Duodenal mucosa (tissue), 2 donors: Measurements from ENCODE around the gene GNAL.

Experiments
- H3K27ac ChIP-seq: one replicate; pipeline ENCODE4 v1.7.0; 2013; ENCODE audit warnings: low read depth, low read length
- H3K27me3 ChIP-seq, 2 donors: one replicate each; pipeline ENCODE4 v1.7.0; 2013; ENCODE audit warnings: low read length in 2 of 2, control low read depth in 1 of 2; ENCODE audit not compliant: insufficient read depth in 2 of 2, control insufficient read depth in 1 of 2
- H3K36me3 ChIP-seq, 2 donors: one replicate each; pipeline ENCODE4 v1.7.0; 2013; ENCODE audit warnings: low read length in 2 of 2, control low read depth in 1 of 2; ENCODE audit not compliant: insufficient read depth in 2 of 2, control insufficient read depth in 1 of 2
- H3K4me1 ChIP-seq, 2 donors: one replicate each; pipeline ENCODE4 v1.7.0; 2013; ENCODE audit warnings: low read length in 2 of 2, control low read depth in 1 of 2; ENCODE audit not compliant: insufficient read depth in 2 of 2, control insufficient read depth in 1 of 2
- H3K4me3 ChIP-seq, 2 donors: one replicate each; pipeline ENCODE4 v1.7.0; 2013; ENCODE audit warnings: low read length in 2 of 2, low read depth in 1 of 2
- H3K9ac ChIP-seq, 2 donors: one replicate each; pipeline ENCODE4 v1.7.0; 2013; ENCODE audit warnings: low read length in 2 of 2, low read depth in 1 of 2
- H3K9me3 ChIP-seq, 2 donors: one replicate each; pipeline ENCODE4 v1.7.0; 2013; ENCODE audit warnings: low read length in 2 of 2, control low read depth in 1 of 2; ENCODE audit not compliant: control insufficient read depth in 1 of 2

GNAL gene

GRCh38 chr18:11834772-11835171 is 145.7 kb downstream of the GNAL start:
- no peaks in the 10 kb centered on the region for H3K4me1 ChIP-seq
- no peak overlapping the region for H3K9ac ChIP-seq
- H3K27ac ChIP-seq, result no peak overlapping the region
- H3K9me3 ChIP-seq, result no peaks in the 10 kb centered on the region
- no peaks in the 10 kb centered on the region for H3K27me3 ChIP-seq
- no peak overlapping the region for H3K4me3 ChIP-seq
- H3K36me3 ChIP-seq, result no peaks in the 10 kb centered on the region

- no peak overlapping the region for H3K27ac ChIP-seq
Measured at GRCh38 chr18:11839556-11839955, 150.5 kb downstream of the GNAL start.

GRCh38 chr18:11840493-11840892 is 151.4 kb downstream of the GNAL start:
- Histone ChIP-seq H3K9ac (no peak overlapping the region), H3K4me3 (no peak overlapping the region)

More at GRCh38 chr18:11839556-11839955, 150.5 kb downstream of the GNAL start:
- Histone ChIP-seq H3K4me3 (no peak overlapping the region), H3K9me3 (no peaks in the 10 kb centered on the region), H3K4me1 (no peaks in the 10 kb centered on the region), H3K9ac (no peak overlapping the region), H3K27me3 (no peaks in the 10 kb centered on the region), H3K36me3 (no peaks in the 10 kb centered on the region)

GRCh38 chr18:11842562-11842961 is 153.5 kb downstream of the GNAL start:
- Histone ChIP-seq H3K4me3 (no peak overlapping the region), H3K27me3 (no peaks in the 10 kb centered on the region), H3K27ac (no peak overlapping the region), H3K9ac (no peak overlapping the region), H3K36me3 (no peaks in the 10 kb centered on the region), H3K4me1 (no peaks in the 10 kb centered on the region), H3K9me3 (no peaks in the 10 kb centered on the region)

More at GRCh38 chr18:11840493-11840892, 151.4 kb downstream of the GNAL start:
- Histone ChIP-seq H3K27ac (no peak overlapping the region), H3K9me3 (no peaks in the 10 kb centered on the region), H3K27me3 (no peaks in the 10 kb centered on the region), H3K4me1 (no peaks in the 10 kb centered on the region), H3K36me3 (no peaks in the 10 kb centered on the region)

- Histone ChIP-seq H3K36me3 (no peaks in the 10 kb centered on the region), H3K4me3 (no peak overlapping the region), H3K27me3 (no peaks in the 10 kb centered on the region), H3K27ac (no peak overlapping the region), H3K9me3 (no peaks in the 10 kb centered on the region), H3K9ac (no peak overlapping the region), H3K4me1 (peaks cover 0 to under 1% of the 10 kb centered on the region in 2 donors)
Measured at GRCh38 chr18:11844436-11844835, 155.4 kb downstream of the GNAL start.

GRCh38 chr18:11845654-11846053 is 156.6 kb downstream of the GNAL start:
- H3K9me3 ChIP-seq, result no peaks in the 10 kb centered on the region
- peaks cover 7 to 11% of the 10 kb centered on the region in 2 donors for H3K4me1 ChIP-seq
- no peak overlapping the region for H3K4me3 ChIP-seq
- H3K9ac ChIP-seq, result no peak overlapping the region
- H3K36me3 ChIP-seq, result no peaks in the 10 kb centered on the region
- H3K27me3 ChIP-seq, result no peaks in the 10 kb centered on the region
- no peak overlapping the region for H3K27ac ChIP-seq

- no peaks in the 10 kb centered on the region for H3K36me3 ChIP-seq
- no peaks in the 10 kb centered on the region for H3K9me3 ChIP-seq
- H3K4me3 ChIP-seq, result no peak overlapping the region
- no peak overlapping the region for H3K27ac ChIP-seq
- H3K27me3 ChIP-seq, result no peaks in the 10 kb centered on the region
- no peak overlapping the region for H3K9ac ChIP-seq
- peaks cover 9 to 18% of the 10 kb centered on the region in 2 donors for H3K4me1 ChIP-seq
Measured at GRCh38 chr18:11847811-11848210, 158.7 kb downstream of the GNAL start.

- H3K4me3 ChIP-seq, result no peak overlapping the region
- no peaks in the 10 kb centered on the region for H3K9me3 ChIP-seq
- no peaks in the 10 kb centered on the region for H3K36me3 ChIP-seq
- H3K27ac ChIP-seq, result no peak overlapping the region
- no peaks in the 10 kb centered on the region for H3K27me3 ChIP-seq
- no peak overlapping the region for H3K9ac ChIP-seq
- H3K4me1 ChIP-seq, result peaks cover 18 to 29% of the 10 kb centered on the region in 2 donors
Measured at GRCh38 chr18:11849279-11849678, 160.2 kb downstream of the GNAL start.

- H3K9me3 ChIP-seq, result no peaks in the 10 kb centered on the region
- no peaks in the 10 kb centered on the region for H3K36me3 ChIP-seq
- peak overlapping the region; percentile 99 to 100 for H3K9ac ChIP-seq
- no peaks in the 10 kb centered on the region for H3K27me3 ChIP-seq
- peak overlapping the region; percentile 99 to 100 for H3K4me3 ChIP-seq
- H3K4me1 ChIP-seq, result peaks cover 18 to 33% of the 10 kb centered on the region in 2 donors
- peak overlapping the region; percentile 93 for H3K27ac ChIP-seq
Measured at GRCh38 chr18:11849841-11850634, 161.0 kb downstream of the GNAL start.

- Histone ChIP-seq H3K27ac (peak overlapping the region; percentile 93), H3K4me3 (peak overlapping the region; percentile 99 to 100), H3K36me3 (no peaks in the 10 kb centered on the region), H3K27me3 (no peaks in the 10 kb centered on the region), H3K9ac (peak overlapping the region; percentile 99 to 100), H3K9me3 (no peaks in the 10 kb centered on the region), H3K4me1 (peaks cover 21 to 33% of the 10 kb centered on the region in 2 donors)
Measured at GRCh38 chr18:11850821-11851145, 161.7 kb downstream of the GNAL start.
